OCI-LY1 (cell line): Measurements from ENCODE around the gene ATG7.

Experiments used
- CTCF ChIP-seq: fragments of 200-600 bp; sonication (generic), shearing (Covaris generic); IDR thresholded peaks from 2 replicates; pipeline ENCODE4 v1.5.1; 2017; ENCODE audit warnings: mild to moderate bottlenecking, antibody characterized with exemption, low read length, moderate library complexity, mixed read lengths
- EZH2 ChIP-seq: fragments of 200-600 bp; sonication (generic), shearing (Covaris generic); IDR thresholded peaks from 2 replicates; pipeline ENCODE4 v1.8.0; 2017; ENCODE audit warnings: borderline replicate concordance, mixed run types, mild to moderate bottlenecking, antibody characterized with exemption, low read length, moderate library complexity, mixed read lengths

GRCh38 chr3:11588755-11589154 lies 316.6 kb downstream of the ATG7 start:
- no peak for TF ChIP-seq CTCF
- TF ChIP-seq EZH2 = no peak
